Stomach (tissue), 9 donors: ENCODE data around the gene KCNC1. TPM values are rescaled to one million over a fixed set of nuclear protein-coding genes. Genes with fewer than 3 reads are reported as not detected.

Experiments
- DNase-seq, 2 donors: peaks; one replicate each; pipeline versions ENCODE4 v3.0.0 to v3.0.0-alpha.2; 2013 to 2019
- H3K27ac ChIP-seq, 5 donors: fragments of 200-600 bp in 4 of 5; sonication (generic) in 4 of 5; one replicate each; pipeline ENCODE4 v1.5.1; 2013 to 2019; ENCODE audit warnings: mild to moderate bottlenecking in 1 of 5, moderate library complexity in 1 of 5
- H3K27me3 ChIP-seq, 3 donors: fragments of 200-600 bp; sonication (generic); one replicate each; pipeline ENCODE4 v1.5.1; 2017 to 2019; ENCODE audit warnings: mixed run types in 1 of 3
- H3K36me3 ChIP-seq, 4 donors: fragments of 200-600 bp; sonication (generic); 1 replicate in 3 of 4; 2 replicates in 1 of 4; pipeline ENCODE4 v1.5.1; 2016 to 2019
- H3K4me1 ChIP-seq, 4 donors: fragments of 200-600 bp; sonication (generic); one replicate each; pipeline ENCODE4 v1.5.1; 2016 to 2019
- H3K4me3 ChIP-seq, 4 donors: fragments of 200-600 bp; sonication (generic) in 3 of 4; one replicate each; pipeline ENCODE4 v1.5.1; 2016 to 2019; ENCODE audit warnings: mild to moderate bottlenecking in 1 of 4
- H3K9me3 ChIP-seq, 4 donors: fragments of 200-600 bp; sonication (generic); one replicate each; pipeline ENCODE4 v1.5.1; 2016 to 2019
- EP300 ChIP-seq: sonication (generic); formaldehyde crosslinking; IDR thresholded peaks from one replicate; pipeline ENCODE4 v1.6.1; 2017; ENCODE audit warnings: antibody characterized with exemption
- POLR2A ChIP-seq, 4 donors: fragments of 450-650 bp; IDR thresholded peaks; one replicate each; pipeline ENCODE4 v1.6.1; 2016; ENCODE audit warnings: antibody characterized with exemption in 4 of 4, control low read depth in 2 of 4, mild to moderate bottlenecking in 1 of 4, moderate library complexity in 1 of 4
- POLR2AphosphoS5 ChIP-seq, 3 donors: sonication (generic); formaldehyde crosslinking; IDR thresholded peaks; one replicate each; pipeline ENCODE4 v1.6.1; 2016; ENCODE audit warnings: antibody characterized with exemption in 3 of 3
- WGBS, 5 donors: extraction: QIAGEN DNeasy Blood & Tissue Kit in 3 of 5; methylation state at CpG; one replicate each; pipeline versions ENCODE4 v1.1.5 to v1.1.7; 2013 to 2018; 5-methylcytosine and 5-hydroxymethylcytosine counted together
- intact Hi-C: fragments of 100-400 bp; cut with DNase I; formaldehyde crosslinking; loops from one replicate; pipeline ENCODE4 v1.15.1; 2023; ENCODE audit warnings: low total_unique reads
- polyA plus RNA-seq, 3 donors: library from polyadenylated mRNA; stranded (reverse); fragments of 200-250 nt; gene quantifications; one replicate each; pipeline ENCODE4 v1.2.3, GENCODE V29; 2013
- total RNA-seq, 5 donors: library from RNA; depleted of rRNA; stranded (reverse); fragments of >200 nt; gene quantifications; one replicate each; pipeline versions ENCODE4 v1.1.0 to v1.2.3, GENCODE V29; 2014 to 2016
- TF ChIP-seq, protein P1 (sequence below), 7 experiments: fragments of 450-650 bp in 4 of 7; fragments of 200-600 bp in 3 of 7; sonication (generic) in 3 of 7; IDR thresholded peaks; one replicate each; pipeline ENCODE4 v1.5.1; 2016 to 2019; ENCODE audit warnings: antibody characterized with exemption in 7 of 7, control low read depth in 2 of 7, mild to moderate bottlenecking in 1 of 7
- donor health status: healthy with polysubstance abuse.
- donor health status: Bipolar disorder and iron deficiency.
- donor health status: healthy.

KCNC1 gene
- total and polyA plus RNA-seq, 8 donors = 0.03 to 0.18 TPM; not detected in 6

DNA sequence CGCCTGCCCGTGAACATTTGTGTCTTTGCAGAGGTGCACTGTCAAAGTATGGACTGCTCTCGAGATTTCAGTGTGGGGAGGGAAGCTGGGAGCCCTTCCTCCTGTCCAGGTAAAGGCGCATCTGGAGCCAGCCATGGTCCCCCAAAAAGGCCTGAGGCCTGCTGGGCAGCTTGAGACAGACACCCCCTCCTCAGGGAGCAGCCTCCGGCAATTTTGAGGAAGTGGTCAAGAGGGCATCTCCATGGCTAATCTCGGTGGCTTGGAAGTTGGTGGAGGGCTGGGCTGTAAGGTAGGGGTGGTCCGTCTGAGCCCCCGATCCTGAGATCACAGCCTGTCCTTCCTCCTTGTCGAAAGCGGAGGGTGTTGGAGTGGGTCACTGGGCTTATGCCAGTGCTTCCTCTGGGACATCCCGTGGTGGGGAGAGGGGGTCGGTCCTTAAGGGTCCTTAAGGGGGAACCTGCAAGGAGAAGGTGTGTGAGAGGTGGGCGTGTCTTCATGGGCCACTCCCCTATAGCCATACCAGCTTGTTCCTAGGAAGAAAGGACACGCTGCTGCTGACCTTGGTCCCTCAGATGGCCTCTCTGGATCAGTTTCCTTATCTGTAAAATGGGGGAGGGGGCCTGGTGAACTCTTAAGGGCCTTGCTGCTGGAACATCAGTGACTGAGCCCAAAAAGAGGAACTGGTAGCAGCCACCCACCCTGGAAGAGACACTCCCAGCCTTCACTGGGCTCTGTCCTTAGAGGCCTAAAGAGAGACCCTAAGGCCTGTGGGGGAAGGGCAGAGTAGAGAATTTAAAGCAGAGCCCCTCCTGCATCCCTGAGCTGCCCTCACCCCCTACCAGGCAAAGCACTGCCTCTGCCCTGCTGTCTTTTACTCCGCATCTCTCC lies 2.6 kb downstream of the KCNC1 start:
- 46 to 71% (median 55%) methylated on average over 11 to 15 of the region's 15 CpGs for WGBS, 5 donors
- no peak for DNase-seq
- TF ChIP-seq, protein P1, sequence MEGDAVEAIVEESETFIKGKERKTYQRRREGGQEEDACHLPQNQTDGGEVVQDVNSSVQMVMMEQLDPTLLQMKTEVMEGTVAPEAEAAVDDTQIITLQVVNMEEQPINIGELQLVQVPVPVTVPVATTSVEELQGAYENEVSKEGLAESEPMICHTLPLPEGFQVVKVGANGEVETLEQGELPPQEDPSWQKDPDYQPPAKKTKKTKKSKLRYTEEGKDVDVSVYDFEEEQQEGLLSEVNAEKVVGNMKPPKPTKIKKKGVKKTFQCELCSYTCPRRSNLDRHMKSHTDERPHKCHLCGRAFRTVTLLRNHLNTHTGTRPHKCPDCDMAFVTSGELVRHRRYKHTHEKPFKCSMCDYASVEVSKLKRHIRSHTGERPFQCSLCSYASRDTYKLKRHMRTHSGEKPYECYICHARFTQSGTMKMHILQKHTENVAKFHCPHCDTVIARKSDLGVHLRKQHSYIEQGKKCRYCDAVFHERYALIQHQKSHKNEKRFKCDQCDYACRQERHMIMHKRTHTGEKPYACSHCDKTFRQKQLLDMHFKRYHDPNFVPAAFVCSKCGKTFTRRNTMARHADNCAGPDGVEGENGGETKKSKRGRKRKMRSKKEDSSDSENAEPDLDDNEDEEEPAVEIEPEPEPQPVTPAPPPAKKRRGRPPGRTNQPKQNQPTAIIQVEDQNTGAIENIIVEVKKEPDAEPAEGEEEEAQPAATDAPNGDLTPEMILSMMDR (IDR thresholded peaks at IDR 0.05) = no peak
- TF ChIP-seq POLR2AphosphoS5 (IDR thresholded peaks at IDR 0.05) (no peak), POLR2A (IDR thresholded peaks at IDR 0.05) (no peak), EP300 (no peak)
- Histone ChIP-seq H3K36me3 (no peaks in the 10 kb centered on the region), H3K9me3 (no peaks in the 10 kb centered on the region), H3K4me3 (no peak overlapping the region), H3K27ac (no peak overlapping the region), H3K4me1 (peaks cover 16 to 27% (median 24%) of the 10 kb centered on the region in 4 donors), H3K27me3 (peaks cover 29 to 99% (median 62%) of the 10 kb centered on the region in 3 donors)
- intact Hi-C loops = no loop called here

DNA sequence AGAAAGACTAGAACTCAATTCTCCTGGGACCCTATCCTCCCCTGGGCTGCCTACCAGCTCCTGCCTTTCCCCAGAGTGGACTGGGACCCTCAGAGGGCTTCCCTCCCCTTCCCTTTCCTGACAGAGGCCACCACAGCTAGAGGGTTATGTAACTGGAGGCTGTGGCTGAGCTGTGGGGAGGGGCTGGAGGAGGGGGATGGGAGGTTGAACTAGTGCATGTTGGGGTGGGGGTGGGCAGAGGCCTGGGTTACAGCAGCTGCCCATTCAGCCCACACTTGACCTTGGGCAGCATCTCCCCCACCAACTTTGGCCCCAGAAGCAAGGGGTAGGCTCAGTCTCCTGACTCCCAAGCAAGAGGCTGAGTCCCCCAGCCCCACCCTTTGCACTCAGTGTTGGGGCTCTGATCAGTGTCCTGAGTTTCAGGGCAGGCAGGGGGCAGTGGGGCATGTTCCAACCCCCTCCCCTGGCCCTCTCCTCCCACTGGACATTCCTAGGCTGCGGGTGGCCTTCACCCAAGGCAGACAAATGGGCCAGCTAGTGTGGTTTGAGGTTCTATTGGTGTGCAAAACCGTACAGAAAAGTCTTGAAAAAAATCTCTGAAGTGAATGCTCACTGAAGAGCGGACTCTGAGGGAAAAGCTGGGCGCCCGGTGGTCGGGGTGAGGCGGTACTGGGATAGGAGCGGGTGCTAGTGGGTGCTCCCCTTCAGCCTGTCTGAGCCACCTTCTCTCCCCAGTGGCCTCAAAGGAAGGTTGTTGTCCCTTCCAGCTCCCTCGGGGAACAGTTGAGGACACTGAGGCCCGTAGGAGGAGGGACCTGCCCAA lies 3.8 kb downstream of the KCNC1 start:
- H3K4me1 ChIP-seq = peaks cover 16 to 27% (median 24%) of the 10 kb centered on the region in 4 donors
- H3K27me3 ChIP-seq = peaks cover 29 to 90% (median 58%) of the 10 kb centered on the region in 3 donors
- H3K4me3 ChIP-seq = no peak overlapping the region
- no peak for DNase-seq
- H3K27ac ChIP-seq = no peak overlapping the region
- TF ChIP-seq POLR2AphosphoS5 (IDR thresholded peaks at IDR 0.05) (no peak), POLR2A (IDR thresholded peaks at IDR 0.05) (no peak), EP300 (no peak)
- TF ChIP-seq, protein P1 (IDR thresholded peaks at IDR 0.05) = no peak
- intact Hi-C loops = no loop called here
- H3K36me3 ChIP-seq = no peaks in the 10 kb centered on the region
- H3K9me3 ChIP-seq = no peaks in the 10 kb centered on the region
- 39 to 58% (median 42%) methylated on average over 9 to 10 of the region's 10 CpGs for WGBS, 5 donors

DNA sequence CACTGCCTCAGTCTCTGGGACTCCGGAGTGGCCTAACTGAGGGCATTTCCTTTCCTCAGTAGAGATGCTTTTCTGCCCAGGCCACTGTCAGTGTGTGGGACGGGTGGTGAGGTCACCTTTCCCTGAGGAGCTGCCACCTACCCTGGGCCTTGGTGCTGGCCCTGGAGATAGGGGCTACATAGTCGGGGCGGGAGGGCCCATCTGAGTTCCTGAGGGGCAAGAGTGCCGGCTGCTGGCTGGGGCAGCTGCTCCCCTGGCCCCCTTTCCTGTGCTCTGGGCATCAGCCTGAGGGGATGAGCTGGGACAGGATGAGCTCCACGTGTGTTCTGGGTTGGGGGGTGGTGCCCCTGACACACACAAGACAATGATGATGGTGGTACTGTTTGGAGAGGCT lies 5.4 kb downstream of the KCNC1 start:
- Histone ChIP-seq H3K27ac (no peak overlapping the region), H3K4me1 (peaks cover 10 to 18% (median 14%) of the 10 kb centered on the region in 4 donors), H3K9me3 (no peaks in the 10 kb centered on the region), H3K27me3 (peaks cover 29 to 75% (median 47%) of the 10 kb centered on the region in 3 donors), H3K36me3 (no peaks in the 10 kb centered on the region), H3K4me3 (no peak overlapping the region)
- intact Hi-C loops = no loop called here
- 62 to 64% (median 62%) methylated on average over 6 of the region's 6 CpGs for WGBS, 5 donors
- TF ChIP-seq POLR2AphosphoS5 (IDR thresholded peaks at IDR 0.05) (no peak), EP300 (no peak), POLR2A (IDR thresholded peaks at IDR 0.05) (no peak)
- TF ChIP-seq, protein P1 (IDR thresholded peaks at IDR 0.05) = no peak
- no peak for DNase-seq

DNA sequence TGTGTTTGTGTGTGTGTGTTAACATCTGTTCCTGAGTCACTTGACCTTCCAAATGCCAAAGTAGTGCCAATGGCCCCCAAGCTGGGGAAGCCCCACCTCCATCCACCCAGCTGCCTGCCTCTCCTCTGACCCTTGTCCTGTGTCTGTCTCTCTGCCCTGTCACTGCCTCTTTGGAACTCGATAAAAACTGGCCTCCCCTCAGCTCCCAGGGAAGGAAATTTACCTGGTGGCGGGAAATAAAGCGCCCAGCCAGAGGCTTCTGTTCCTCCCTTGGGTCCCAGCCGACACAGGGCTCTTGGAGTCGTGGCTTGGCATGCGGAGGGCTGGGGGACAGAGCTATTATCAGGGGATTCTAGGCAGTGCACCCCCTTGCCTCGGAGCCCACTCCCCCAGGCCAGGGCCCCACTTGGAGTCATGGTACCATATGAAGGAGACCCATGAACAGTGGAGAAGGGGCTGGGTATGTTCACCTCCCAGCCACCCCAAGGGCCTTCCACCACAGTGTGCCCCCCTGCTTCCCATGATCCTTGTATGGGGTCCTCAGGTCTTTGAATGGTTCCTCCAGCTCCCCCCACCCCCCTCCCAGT lies 6.2 kb downstream of the KCNC1 start:
- WGBS, 5 donors = 57 to 73% (median 63%) methylated on average over 7 of the region's 7 CpGs
- H3K4me3 ChIP-seq = no peak overlapping the region
- TF ChIP-seq EP300 (no peak), POLR2AphosphoS5 (IDR thresholded peaks at IDR 0.05) (no peak), POLR2A (IDR thresholded peaks at IDR 0.05) (no peak)
- TF ChIP-seq, protein P1 (IDR thresholded peaks at IDR 0.05) = no peak
- no peaks in the 10 kb centered on the region for H3K36me3 ChIP-seq
- intact Hi-C loops = no loop called here
- peaks cover 28 to 74% (median 39%) of the 10 kb centered on the region in 3 donors for H3K27me3 ChIP-seq
- no peak for DNase-seq
- peaks cover 2 to 10% (median 6%) of the 10 kb centered on the region in 4 donors for H3K4me1 ChIP-seq
- no peaks in the 10 kb centered on the region for H3K9me3 ChIP-seq
- no peak overlapping the region for H3K27ac ChIP-seq
